Loucy (cell line): ENCODE results near the gene DCAF8L1.
"Not testable (repeated sequence)": the region's sequence is repeated elsewhere in the genome, so short reads cannot be mapped to it uniquely, and the experiment has no call there.

ENCODE experiments used
- H2AFZ ChIP-seq: fragments of 200-600 bp; sonication (generic); 2 replicates; pipeline ENCODE4 v1.6.0; 2016; ENCODE audit warnings: antibody characterized with exemption, mild to moderate bottlenecking, low read length, moderate library complexity
- H3F3A ChIP-seq: fragments of 200-600 bp; 2 replicates; pipeline ENCODE4 v1.6.0; 2016; ENCODE audit warnings: antibody characterized with exemption, low read depth, mild to moderate bottlenecking
- H3K27me3 ChIP-seq: fragments of 200-600 bp; sonication (generic); 2 replicates; pipeline ENCODE4 v1.6.1; 2014; ENCODE audit warnings: low read length, mild to moderate bottlenecking; ENCODE audit not compliant: insufficient read depth, poor library complexity, severe bottlenecking
- H3K36me3 ChIP-seq: fragments of 200-600 bp; sonication (generic); 2 replicates; pipeline ENCODE4 v1.6.1; 2016; ENCODE audit warnings: low read length; ENCODE audit not compliant: insufficient read depth
- H3K4me1 ChIP-seq: fragments of 200-600 bp; sonication (generic); 2 replicates; pipeline ENCODE4 v1.5.1; 2014; ENCODE audit warnings: low read length, mild to moderate bottlenecking; ENCODE audit not compliant: insufficient read depth, poor library complexity, severe bottlenecking
- H3K4me2 ChIP-seq: fragments of 200-600 bp; sonication (generic); 2 replicates; pipeline ENCODE4 v1.6.0; 2014; ENCODE audit warnings: antibody characterized with exemption, low read length, low read depth, mild to moderate bottlenecking; ENCODE audit not compliant: poor library complexity, severe bottlenecking
- H3K4me3 ChIP-seq: fragments of 200-600 bp; sonication (generic); 2 replicates; pipeline ENCODE4 v1.5.1; 2014; ENCODE audit warnings: low read length, mild to moderate bottlenecking, mixed read lengths; ENCODE audit not compliant: poor library complexity, severe bottlenecking
- H3K79me2 ChIP-seq: fragments of 200-600 bp; sonication (generic); 2 replicates; pipeline ENCODE4 v1.6.1; 2014; ENCODE audit warnings: low read length; ENCODE audit not compliant: insufficient read depth
- H3K9ac ChIP-seq: fragments of 200-600 bp; sonication (generic); 2 replicates; pipeline ENCODE4 v1.6.0; 2014; ENCODE audit warnings: mild to moderate bottlenecking, low read depth, low read length, moderate library complexity; ENCODE audit not compliant: poor library complexity, severe bottlenecking
- H3K9me2 ChIP-seq: fragments of 200-600 bp; sonication (generic); replicated peaks from 2 replicates; pipeline ENCODE4 v1.6.1; 2016; ENCODE audit warnings: low read depth, low read length, mixed read lengths
- H3K9me3 ChIP-seq: fragments of 200-600 bp; sonication (generic); 2 replicates; pipeline ENCODE4 v1.6.1; 2014; ENCODE audit warnings: mild to moderate bottlenecking, antibody characterized with exemption, low read length, low read depth; ENCODE audit not compliant: insufficient read depth
- H4K20me1 ChIP-seq: fragments of 200-600 bp; sonication (generic); 2 replicates; pipeline ENCODE4 v1.6.0; 2014; ENCODE audit warnings: antibody characterized with exemption, low read length, mild to moderate bottlenecking; ENCODE audit not compliant: insufficient read depth, poor library complexity, severe bottlenecking
- CTCF ChIP-seq: fragments of 200-600 bp; sonication (generic); conservative IDR thresholded peaks from 2 replicates; pipeline ENCODE4 v1.5.1; 2014; ENCODE audit warnings: mild to moderate bottlenecking, antibody characterized with exemption, low read length
- EZH2phosphoT487 ChIP-seq: fragments of 200-600 bp; IDR thresholded peaks from 2 replicates; pipeline ENCODE4 v1.6.1; 2018; ENCODE audit warnings: antibody characterized with exemption, mild to moderate bottlenecking, moderate library complexity, borderline replicate concordance

DCAF8L1 gene

GRCh38 chrX:27964432-27964831 lies 16.8 kb downstream of the DCAF8L1 start:
- Histone ChIP-seq H3K79me2 (no peaks in the 10 kb centered on the region), H3K9me3 (no peaks in the 10 kb centered on the region)

GRCh38 chrX:27960410-27960809 lies 20.8 kb downstream of the DCAF8L1 start:
- H3K9me3 ChIP-seq, H3K9ac ChIP-seq, H2AFZ ChIP-seq, H3K4me2 ChIP-seq, H3K4me3 ChIP-seq, H4K20me1 ChIP-seq, H3K9me2 ChIP-seq, H3K79me2 ChIP-seq, H3K4me1 ChIP-seq, H3K36me3 ChIP-seq, H3K27me3 ChIP-seq, H3F3A ChIP-seq: not testable (repeated sequence)

More at GRCh38 chrX:27964432-27964831, 16.8 kb downstream of the DCAF8L1 start:
- Histone ChIP-seq H4K20me1 (no peaks in the 10 kb centered on the region), H3K27me3 (no peaks in the 10 kb centered on the region), H3K36me3 (no peaks in the 10 kb centered on the region), H2AFZ (no peak overlapping the region), H3K9ac (no peak overlapping the region), H3K4me2 (no peak overlapping the region), H3F3A (no peaks in the 10 kb centered on the region), H3K9me2 (no peaks in the 10 kb centered on the region), H3K4me1 (no peaks in the 10 kb centered on the region), H3K4me3 (no peak overlapping the region)
- TF ChIP-seq CTCF (no peak), EZH2phosphoT487 (no peak)

- no peak overlapping the region for H3K4me3 ChIP-seq
- no peaks in the 10 kb centered on the region for H3K9me2 ChIP-seq
- H2AFZ ChIP-seq = no peak overlapping the region
- H3K27me3 ChIP-seq = no peaks in the 10 kb centered on the region
- no peak overlapping the region for H3K4me2 ChIP-seq
- H3K79me2 ChIP-seq = no peaks in the 10 kb centered on the region
- H3F3A ChIP-seq = no peaks in the 10 kb centered on the region
- H3K36me3 ChIP-seq = no peaks in the 10 kb centered on the region
- no peak for TF ChIP-seq CTCF
- TF ChIP-seq EZH2phosphoT487 = no peak
- H4K20me1 ChIP-seq = no peaks in the 10 kb centered on the region
- H3K4me1 ChIP-seq = no peaks in the 10 kb centered on the region
- H3K9ac ChIP-seq = no peak overlapping the region
- H3K9me3 ChIP-seq = no peaks in the 10 kb centered on the region
These were observed 28.1 kb downstream of the DCAF8L1 start for GRCh38 chrX:27953171-27953570.

GRCh38 chrX:27933361-27933760 lies 47.9 kb downstream of the DCAF8L1 start:
- no peaks in the 10 kb centered on the region for H3K79me2 ChIP-seq
- H2AFZ ChIP-seq = no peak overlapping the region
- no peaks in the 10 kb centered on the region for H3K4me1 ChIP-seq
- no peak overlapping the region for H3K9ac ChIP-seq
- H3K36me3 ChIP-seq = no peaks in the 10 kb centered on the region
- H3K9me2 ChIP-seq = no peaks in the 10 kb centered on the region
- H3K4me2 ChIP-seq = no peak overlapping the region
- no peaks in the 10 kb centered on the region for H3F3A ChIP-seq
- no peaks in the 10 kb centered on the region for H4K20me1 ChIP-seq
- TF ChIP-seq CTCF = no peak
- no peak for TF ChIP-seq EZH2phosphoT487
- no peaks in the 10 kb centered on the region for H3K27me3 ChIP-seq
- no peak overlapping the region for H3K4me3 ChIP-seq
- H3K9me3 ChIP-seq = no peaks in the 10 kb centered on the region
